ENCODE results near the gene HOXB7. TPM values are rescaled to one million over a fixed set of nuclear protein-coding genes. Genes with fewer than 3 reads are reported as not detected.

Gene HOXB7
- total RNA-seq, 1 donor from 2014 or later, result 9.9 TPM

DNA sequence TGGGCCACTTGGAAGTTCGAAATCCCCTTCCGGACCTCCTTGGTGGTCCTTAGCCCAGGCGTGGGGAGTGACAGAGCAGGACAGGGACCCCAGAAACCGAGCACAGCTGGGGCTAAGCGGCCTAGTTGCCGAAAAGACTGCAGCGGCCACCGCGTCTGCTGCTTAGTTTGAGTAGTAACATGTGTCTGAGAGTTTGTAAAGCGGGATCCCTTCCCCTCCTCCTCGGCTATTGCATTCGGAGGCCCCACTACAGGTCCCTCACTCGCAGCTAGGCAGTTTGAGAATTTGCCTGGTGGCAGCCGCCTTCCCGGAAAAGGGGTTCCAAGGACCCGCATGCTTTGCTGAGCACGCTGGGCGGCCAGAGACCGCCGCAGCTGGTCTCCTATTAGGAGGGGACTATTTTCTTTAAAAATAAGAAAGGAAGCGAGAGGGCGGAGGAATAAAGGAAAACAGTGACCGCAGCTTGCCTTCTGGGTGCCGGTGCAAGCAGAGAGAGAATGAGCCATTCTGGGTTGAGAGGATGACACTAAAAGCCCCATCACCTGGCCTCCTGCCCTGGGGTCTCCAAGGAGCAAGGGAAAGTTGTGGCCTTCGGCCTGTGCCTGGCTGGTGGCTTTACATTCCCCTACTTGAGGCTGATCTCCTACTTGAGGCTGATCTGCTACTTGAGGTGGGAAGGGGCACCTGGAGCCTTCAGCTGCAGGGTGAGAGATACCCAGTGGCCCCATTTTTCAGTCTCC is 16.1 kb downstream of the HOXB7 start:
- no peak for DNase-seq

DNA sequence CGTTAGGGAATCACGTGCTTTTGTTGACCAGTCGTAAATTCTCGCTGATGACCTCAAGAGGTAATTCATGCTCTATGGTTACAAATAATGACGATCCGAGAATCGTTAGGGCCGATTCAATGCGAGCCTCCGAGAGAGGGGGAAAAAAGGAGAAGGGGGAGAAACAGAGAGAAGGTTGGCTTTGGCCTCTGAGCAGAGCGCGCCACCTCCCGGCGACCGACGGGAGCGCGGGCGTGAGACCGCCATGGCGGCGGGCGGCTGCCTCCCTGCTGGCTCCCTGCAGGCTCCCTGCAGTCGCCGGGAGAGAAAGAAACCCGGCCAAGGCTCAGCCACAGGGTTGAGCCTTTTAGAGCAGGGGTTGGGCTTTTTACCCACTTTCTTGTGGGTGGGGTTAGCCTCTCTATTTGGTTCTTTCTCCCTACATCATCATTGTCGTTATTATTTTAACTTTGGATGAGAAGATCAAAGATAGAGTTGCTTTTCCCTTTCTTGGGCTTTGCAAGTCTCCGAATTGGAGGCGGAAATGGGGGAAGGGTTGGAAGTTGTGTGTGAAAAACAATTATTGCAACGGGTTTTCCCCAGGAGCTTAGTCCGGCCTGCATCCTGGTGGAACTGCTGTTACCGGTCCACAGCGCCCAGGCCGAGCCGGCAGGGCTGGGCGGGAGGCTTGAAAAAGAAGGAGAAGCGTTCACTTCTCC is 16.8 kb downstream of the HOXB7 start:
- DNase-seq, result peak; percentile 88

DNA sequence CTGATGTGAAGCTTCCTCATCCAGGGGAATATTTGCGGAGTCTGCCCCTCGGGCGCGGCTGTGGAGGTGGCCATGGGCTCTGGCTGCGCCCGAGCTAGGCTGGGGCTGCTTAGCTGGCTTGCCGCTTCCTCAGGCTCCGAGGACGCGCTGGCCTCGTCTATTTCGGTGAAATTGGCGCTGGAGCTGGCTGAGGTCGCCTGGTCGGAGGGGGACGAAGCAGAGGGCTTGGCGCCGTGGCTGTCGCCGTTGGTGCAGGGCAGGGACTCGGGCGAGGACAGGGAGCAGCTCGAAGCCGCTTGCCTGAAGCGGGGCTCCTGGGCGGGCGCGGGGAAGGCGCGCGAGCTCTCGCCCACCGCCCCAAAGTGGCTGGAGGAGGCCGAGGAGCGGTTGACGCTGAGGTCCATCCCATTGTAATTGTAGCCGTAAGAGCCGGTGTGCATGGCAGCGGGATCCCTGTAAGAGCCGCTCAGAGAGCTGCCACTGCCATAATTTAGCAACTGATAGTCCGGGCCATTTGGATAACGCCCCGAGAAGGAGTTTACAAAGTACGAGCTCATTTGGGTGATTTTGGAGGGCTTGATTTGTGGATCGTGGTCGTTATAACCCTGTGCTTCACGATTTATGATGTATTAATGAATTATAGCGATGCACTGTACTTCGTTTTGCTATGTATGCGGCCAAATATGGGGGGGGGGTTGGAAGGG is 17.5 kb downstream of the HOXB7 start, which contains the start of gene HOXB5:
TSS of gene HOXB5 (minus strand) at position 654 of the 704 bp plus-strand sequence. CDS start at position 557, 97 bp downstream.
- DNase-seq, result no peak

DNA sequence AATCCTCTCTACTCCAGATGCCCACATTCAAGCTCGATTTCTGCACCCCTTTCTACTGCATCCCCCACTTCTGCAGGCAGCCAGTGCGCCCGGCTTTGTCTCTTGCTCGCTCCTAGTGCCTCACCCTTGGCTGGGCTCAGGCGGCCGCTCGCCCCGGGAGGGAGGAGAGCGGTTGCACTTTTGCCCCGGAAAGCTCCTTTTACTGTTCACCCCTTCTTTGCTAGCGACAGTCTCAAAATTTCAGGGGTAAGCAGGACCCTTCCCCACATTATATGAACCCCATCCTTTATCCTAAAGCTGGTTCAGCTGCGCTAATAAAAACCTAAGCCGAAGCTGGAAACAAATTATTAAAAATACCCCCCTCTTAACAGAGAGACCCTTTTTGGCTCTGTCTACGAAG is 18.2 kb downstream of the HOXB7 start:
- no peak for DNase-seq

DNA sequence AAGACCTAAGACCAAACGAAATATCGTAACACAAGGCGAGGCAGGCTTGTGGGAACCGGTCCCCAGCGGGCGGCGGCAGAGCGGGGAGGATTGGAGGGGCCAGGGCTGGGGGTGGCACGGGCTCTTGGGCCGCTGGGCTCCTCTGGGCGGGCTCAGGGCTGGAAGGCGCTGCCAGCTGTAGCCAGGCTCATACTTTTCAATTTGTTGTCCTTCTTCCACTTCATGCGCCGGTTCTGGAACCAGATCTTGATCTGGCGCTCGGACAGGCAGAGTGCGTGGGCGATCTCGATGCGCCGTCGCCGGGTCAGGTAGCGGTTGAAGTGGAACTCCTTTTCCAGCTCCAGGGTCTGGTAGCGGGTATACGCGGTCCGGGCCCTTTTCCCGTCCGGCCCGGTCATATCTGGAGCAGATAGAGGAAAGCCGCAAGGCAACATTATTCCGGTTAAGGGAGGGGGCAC is 18.7 kb downstream of the HOXB7 start:
- no peak for DNase-seq

DNA sequence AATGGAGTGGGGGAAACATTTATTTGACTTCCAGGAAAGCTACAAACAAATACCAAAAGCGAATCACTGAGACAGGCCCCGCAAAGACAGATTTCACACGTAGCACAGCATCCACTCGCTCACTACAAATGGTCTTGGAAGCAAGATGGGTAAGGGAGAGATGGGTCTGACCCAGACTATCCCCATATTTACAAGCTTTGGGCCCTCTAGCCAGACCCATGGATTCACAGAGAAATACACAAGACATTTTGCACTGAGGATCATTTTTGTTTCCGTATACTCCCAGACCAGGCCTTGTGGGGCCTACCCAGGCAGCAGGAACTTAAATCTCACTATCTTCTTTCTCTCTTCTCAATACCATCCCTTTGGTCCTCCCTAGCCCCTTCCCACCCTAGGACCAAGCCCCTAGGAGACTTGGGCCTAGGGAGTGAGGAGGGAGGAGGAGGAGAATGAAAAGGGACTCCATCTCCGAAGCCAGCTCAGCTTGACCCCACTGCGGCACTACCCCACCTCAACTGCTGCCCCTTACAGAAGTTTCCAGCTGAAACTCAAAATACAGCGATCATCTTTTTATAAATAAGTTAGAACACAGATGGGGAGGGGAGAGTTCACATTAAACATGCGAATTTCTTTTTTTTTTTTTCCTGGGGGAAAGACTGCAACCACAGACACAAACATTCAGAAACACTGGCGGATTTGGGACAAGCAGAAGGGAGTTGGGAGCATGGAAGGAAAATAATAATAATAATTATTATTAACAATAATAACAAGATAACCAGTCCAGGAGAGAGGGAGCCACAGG is 19.4 kb downstream of the HOXB7 start:
- DNase-seq, result no peak

DNA sequence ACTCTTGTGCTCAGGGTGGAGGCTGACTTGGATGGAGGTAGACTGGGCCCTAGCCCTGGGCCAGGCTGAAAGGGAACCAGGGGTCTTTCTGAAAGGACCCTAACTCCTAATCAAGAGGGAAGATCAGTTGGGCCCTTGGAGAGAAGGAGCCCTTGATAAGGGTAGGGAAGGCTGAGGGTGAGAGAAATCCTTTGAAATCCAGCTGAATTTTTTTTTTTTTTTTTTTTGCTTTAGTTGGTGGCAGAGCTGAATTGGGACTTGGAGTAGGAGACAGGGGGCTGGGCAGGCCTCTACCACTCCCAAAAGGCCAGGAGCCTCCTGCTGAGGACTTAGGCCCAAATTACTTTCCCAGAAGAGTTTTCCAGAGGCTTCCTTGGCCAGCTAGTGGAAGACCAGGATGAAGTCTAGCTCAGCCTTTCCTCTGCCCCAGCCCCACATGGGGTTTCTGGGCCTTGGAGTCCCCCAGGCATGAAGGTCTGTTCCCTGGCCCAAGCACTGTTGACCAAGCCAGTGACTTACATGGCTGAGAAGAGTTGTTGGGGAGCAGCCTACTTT is 20.1 kb downstream of the HOXB7 start:
- DNase-seq, result no peak

DNA sequence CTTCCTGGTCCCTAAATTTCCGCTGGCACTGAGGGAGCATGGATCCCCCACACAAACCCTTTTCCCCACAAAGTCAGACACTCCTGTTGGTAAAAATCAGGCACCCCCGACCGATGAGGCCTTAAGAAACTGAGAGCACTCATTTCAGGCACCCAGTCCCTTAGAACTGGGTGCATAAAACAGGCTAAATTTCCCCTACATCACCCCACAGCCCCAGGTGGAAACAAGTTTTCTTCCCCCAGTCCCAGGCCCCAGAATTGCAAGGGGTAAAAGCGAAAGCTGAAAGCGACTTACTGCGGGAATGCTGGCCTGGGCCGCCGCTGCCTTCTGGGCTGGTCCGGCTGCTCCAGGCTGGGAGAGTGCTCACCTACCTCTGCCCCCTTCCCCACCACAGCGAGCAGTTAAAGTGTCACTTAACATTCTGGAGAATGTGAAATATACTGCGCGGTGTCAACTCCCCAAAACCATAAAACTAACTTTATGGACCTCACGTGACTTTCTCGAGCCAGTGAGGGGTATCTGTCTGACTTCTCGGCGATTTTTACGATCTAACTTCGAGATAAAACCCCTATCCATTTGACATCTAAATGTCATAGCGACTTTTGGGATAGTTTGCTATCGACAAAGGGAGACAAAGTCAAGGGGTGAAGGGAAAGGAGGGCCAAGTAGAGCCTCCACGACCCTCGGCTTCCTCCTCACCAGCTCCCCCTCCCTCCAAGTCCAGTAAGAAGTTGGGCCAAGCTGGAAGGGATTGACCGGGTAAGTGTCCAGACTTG is 20.8 kb downstream of the HOXB7 start, which contains the start of gene HOXB3:
TSS of gene HOXB3 (minus strand) at position 411 of the 776 bp plus-strand sequence. CDS start 37,767 bp downstream, outside the sequence.
- DNase-seq, result no peak

DNA sequence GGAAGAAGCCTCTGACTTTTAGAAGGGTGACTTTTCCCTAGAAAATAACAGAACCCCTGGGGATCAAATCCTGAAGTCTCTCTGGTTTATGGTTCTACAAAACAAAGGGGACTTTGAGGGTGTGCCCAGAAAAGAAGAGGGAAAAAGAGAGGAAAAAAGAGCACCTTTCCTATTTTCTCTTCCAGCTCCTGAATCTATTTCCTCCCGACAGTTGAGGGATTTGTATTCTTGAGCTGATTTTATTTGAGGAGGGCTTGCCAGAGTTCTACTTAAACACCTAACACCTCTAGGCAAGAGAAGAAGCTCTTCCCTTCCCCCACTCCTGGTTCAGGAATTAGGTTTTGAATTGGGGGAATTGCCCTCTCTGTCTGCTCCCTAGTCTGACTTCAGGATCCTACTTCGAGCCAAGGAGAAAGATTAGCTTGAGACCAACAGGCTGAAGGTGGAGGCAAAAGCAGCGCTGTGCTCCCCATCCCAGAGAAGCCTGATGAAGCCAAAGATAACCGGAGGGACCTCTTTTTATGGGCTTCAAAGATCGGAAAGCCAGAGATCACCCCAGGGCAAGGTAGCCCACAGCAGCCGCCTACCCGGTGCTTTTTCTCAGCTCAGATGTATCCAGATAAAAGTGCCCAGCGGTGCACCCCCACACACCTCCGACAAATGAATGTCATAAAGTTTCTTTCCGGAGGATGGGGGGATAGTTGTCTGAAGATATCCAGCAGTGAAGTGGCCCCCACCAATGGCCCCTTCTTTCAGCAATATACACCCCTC is 21.6 kb downstream of the HOXB7 start:
- DNase-seq, result no peak

DNA sequence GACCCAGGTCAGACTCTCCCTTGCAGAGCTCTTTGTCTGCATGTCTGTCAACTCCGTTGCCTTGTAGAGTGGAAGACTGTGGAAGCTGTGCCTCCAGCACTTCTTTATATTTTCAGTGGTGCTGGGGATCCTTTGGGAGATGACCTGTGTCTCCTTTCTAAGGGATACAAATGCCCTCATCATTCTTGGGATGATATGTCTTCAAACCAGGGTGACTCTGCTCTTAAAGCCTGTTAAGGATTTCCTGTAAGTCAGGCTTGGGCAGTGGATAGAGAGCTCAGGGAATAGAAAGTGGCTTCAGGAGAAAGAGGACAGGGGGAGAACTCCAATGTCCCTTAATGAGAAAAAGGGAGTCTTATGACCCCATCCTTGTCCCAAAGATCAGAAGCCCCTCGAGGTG is 22.3 kb downstream of the HOXB7 start:
- DNase-seq, result peak; percentile 30

DNA sequence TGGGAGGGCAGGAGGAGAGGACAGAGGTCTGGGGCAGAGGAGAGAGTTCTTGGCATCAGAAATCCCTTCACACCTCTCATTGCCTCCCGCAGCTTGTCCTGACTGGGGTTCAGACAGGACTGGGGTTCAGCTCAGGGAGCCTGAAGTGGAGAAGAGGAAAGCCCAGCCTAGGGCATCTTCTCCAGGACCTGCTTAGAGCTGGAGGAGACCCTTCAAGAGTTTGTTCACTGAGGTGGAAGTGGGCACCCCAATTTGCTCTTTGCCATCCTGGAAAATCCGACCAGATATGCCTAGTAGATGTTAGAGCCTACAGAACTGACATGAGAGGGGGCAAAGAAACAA is 22.8 kb downstream of the HOXB7 start:
- DNase-seq, result no peak

DNA sequence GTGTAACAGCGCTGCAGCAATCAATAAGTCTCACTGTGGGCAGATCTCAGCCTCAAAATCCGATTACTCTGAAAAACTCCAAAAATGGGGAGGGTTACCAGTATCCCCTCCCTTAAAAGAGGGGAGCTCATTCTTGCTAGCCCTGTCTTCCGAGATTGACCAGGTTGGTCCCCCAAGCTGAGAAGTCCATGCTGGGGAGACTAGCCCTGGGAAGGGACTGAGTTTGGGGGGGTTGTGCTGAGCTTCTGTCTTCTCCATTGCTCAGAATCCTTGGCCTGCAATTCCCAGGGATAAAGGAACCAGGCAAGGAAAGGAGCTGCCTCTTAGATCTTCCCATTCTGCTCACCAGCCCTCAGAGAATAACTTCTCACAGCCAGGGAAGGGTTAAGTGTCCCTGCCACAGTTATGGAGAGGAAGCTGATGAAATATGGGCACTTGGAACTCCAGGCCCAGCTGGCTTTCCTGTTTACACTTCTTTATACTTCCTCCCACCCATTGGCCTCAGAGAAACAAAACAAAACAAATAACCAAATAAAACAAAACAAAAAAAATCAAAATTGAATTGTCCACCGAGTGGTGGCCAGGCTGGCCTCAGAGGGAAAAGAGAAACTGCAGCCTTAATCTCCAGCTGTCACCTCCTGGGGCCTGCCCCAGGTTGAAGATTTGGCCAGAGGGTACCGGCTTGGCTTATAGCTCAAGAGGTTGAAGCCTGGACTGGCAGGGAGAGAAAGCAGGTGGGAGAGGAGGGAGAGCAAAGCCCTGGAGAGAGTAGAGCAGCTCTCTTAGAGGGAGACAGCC is 23.3 kb downstream of the HOXB7 start:
- DNase-seq, result peak; percentile 59

DNA sequence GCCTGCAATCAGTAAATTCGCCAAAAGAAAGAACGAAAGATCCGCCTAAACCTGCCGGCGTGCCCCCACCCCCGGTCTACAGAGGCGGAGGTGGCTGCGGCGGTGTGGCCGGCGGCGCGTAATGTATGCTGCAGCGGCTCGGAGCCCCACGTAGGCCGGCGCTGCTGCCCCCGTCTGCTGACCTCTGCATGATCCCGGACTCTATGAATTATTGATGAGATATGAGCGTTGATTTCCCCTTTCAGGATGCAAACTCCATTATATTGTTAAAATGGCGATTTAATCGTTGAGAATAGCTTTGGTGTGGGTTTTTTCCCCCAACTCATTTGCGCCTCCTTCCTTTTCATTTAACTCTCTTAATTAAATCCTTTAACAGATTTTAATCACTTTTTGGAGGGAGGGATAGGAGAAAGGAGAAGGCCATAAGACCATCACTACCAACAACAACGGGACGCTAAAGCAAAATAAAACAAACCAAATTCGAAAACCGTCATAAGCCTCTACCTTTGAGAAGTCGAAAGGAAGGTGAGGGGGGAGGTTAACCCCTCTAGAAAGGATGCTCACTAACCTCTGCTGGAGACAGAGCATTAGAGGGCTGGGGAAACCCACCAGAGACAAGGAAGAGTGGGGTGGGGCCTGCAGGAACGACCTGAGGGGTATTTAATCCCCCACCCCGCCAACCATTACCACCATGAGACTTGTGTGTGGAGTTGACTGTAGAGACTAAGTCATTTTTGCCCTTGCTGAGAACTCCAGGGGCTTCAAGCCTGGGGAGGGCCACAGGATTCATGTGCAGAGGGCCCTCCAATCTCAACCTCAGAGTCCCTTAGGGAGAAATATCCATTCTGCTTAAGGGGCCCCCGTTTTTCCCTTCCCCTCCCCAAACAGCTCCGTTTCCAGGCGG is 24.2 kb downstream of the HOXB7 start:
- peak; percentile 56 for DNase-seq

DNA sequence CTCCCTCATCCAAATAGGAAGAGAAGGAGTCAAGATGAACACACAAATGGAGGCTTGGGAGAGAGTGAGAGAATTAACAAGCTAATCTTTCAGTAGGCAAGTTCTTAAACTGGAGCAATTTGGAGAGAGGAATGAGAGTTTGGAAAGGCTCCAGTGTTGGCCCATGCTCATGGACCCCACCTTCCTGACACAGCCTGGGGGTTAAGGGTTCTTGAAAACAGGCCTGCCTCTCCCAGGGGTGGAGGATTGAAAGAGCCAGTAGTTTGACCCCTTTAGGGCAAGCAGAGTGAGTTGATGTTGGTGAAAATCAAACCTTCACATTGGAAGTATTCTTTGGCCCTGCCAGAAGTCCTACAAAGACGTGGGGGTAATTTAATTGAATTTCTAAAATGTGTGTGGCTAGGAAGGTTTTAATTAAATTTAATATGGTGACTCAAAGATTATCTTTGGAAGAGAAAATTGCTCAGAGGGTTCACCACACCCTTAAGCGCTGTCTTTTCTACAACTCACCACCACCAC is 26.5 kb downstream of the HOXB7 start:
- no peak for DNase-seq

DNA sequence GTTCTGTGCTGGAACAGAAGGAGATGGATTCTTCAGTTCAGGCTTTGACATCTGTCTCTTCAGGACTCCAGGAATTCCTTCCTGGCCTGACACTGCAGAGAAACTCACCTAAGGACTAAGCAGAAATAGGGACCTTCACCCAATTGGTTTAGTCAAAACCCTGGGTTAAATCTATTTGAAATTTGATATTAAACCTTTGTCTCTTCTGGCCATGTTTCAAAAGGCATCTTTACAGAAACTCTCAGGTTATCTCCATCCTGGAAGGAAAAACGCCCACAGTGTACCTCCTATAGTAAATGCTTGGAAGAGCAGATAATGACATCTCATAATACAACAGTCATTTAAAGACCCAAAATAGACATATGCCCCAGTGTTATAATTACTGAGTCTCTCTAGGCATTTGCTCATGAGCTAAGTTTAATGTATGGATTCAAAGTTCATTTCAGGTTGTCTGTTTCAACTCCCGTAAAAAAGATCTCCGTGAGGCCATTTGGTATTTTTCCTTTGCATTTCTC is 27.1 kb downstream of the HOXB7 start:
- no peak for DNase-seq

DNA sequence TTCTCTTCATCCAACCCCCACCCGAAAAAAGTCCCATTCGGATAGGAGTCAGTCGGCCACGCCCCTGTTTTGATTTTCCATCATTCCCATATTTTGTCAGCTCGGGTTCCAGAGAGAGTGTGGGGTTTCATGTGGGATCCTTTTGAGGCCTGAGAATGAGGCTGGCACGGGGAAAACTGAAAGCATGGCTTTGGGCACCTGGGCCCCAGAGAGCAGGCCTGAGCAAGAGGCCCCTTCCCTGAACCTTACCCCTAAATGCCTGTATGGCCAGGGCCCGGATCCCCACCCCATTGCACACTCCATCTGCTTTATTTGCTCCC is 28.1 kb downstream of the HOXB7 start:
- no peak for DNase-seq

DNA sequence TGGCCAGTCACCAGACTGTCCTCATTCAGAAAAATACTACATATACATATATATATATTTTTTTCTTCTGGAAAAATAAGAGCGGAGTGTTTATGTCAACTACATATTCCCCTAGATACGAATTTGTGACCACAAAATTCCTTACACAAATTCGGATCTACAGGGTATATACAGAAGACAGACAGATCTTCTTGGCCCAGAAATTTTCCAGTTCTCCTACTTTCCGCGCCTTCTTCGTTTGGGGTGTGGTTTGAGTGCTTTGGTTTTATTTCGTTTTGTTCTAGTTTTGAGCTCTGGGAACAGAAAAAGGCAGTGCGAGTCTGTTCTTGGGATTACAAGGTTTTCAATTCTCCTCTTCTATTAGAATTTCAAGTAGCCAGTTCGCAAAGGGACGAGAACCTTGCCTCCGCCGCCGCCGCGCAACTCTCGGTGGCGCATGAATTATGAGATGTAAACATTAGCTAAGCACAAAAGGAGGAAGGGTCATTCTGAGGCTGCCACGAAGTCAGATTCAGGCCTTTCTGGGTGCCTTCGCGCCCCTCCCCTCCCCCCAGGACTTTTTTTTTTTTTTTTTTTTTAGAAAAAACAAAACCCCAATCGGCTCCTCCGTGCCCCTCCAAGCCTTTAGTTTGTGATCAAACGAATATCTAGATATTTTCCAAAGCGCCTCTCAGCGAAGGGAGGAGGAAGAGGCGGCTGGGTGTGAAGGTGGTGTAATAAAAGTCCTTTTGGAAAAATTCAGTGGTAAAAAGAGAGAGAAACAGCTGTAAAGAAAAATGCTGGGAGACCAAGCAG is 30.9 kb downstream of the HOXB7 start:
- no peak for DNase-seq

DNA sequence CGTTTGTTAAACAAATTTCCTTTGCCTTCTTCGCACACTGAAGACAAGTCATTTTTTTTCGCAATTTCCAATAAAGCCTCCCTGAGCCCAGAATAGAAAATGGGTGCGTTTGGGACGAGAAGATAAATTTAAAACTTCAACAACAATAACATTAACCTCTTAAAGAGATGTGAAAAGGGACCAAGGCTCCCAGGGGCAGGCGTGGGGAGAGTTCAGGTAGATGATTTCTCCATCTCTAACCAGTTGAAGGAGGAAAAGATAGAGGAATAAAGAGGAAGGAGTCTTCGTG is 31.4 kb downstream of the HOXB7 start:
- DNase-seq, result no peak

Data from dermis blood vessel endothelial cell (primary cell).